GM10266 (cell line): ENCODE measurements around the gene CISD3.
"Not testable (repeated sequence)": the region's sequence is repeated elsewhere in the genome, so short reads cannot be mapped to it uniquely, and the experiment has no call there.

Experiments used
- DNase-seq: peaks from one replicate; pipeline ENCODE4 v3.0.0; 2012; ENCODE audit errors: extremely low spot score
- TF ChIP-seq, protein P1 (sequence below): IDR thresholded peaks from 2 replicates; pipeline ENCODE4 v1.5.1; 2012; ENCODE audit warnings: mild to moderate bottlenecking, low read depth; ENCODE audit not compliant: control insufficient read depth, insufficient read depth; ENCODE audit errors: missing control alignments

Gene CISD3

DNA sequence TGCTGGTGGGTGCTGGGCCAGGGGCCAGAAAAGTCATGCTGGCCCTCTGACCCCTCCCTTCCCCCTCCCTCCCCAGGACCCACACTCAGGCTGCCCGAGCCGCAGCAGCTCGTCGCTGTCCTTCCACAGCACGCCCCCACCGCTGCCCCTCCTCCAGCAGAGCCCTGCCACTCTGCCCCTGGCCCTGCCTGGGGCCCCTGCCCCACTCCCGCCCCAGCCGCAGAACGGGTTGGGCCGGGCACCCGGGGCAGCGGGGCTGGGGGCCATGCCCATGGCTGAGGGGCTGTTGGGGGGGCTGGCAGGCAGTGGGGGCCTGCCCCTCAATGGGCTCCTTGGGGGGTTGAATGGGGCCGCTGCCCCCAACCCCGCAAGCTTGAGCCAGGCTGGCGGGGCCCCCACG lies 8.3 kb upstream of the CISD3 start:
- TF ChIP-seq, protein P1, sequence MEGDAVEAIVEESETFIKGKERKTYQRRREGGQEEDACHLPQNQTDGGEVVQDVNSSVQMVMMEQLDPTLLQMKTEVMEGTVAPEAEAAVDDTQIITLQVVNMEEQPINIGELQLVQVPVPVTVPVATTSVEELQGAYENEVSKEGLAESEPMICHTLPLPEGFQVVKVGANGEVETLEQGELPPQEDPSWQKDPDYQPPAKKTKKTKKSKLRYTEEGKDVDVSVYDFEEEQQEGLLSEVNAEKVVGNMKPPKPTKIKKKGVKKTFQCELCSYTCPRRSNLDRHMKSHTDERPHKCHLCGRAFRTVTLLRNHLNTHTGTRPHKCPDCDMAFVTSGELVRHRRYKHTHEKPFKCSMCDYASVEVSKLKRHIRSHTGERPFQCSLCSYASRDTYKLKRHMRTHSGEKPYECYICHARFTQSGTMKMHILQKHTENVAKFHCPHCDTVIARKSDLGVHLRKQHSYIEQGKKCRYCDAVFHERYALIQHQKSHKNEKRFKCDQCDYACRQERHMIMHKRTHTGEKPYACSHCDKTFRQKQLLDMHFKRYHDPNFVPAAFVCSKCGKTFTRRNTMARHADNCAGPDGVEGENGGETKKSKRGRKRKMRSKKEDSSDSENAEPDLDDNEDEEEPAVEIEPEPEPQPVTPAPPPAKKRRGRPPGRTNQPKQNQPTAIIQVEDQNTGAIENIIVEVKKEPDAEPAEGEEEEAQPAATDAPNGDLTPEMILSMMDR: no peak
- no peak for DNase-seq

DNA sequence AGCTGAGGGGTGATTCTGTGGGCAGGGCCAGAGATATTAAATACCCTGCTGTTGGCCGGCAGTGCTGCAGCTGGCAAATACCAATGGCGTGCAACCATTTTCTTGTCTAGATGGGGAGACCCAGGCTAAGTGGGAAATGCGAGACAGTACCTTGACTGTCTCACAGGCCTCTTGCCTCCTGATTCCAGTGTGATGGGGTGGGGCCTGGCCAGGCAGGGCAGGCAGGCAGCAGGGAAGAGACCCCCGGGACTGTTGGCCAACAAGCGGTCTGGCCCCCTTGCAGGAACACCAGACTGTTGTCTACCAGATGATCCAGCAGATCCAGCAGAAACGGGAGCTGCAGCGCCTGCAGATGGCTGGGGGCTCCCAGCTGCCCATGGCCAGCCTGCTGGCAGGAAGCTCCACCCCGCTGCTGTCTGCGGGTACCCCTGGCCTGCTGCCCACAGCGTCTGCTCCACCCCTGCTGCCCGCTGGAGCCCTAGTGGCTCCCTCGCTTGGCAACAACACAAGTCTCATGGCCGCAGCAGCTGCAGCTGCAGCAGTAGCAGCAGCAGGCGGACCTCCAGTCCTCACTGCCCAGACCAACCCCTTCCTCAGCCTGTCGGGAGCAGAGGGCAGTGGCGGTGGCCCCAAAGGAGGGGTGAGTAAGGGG lies 5.7 kb upstream of the CISD3 start:
- TF ChIP-seq, protein P1: no peak
- DNase-seq: no peak

DNA sequence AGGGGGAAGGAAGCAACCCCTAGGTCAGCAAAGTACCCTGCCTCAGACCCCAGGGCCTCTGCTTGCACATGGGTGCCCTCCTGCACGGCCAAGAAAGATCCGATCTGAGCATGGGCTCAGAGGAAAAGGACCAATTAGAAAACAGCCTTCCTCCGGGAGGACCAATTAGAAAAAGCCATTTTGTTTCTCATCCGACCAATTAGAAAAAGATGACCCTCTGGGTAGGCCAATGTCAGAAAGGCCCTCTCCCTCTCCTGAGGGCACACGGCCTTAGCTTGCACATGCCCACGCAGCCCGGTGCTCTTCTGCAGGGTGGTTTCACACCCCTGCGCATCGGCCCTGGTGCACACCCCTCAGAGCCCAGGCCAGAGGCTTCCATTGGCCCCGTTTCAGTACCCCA lies 5.1 kb upstream of the CISD3 start:
- TF ChIP-seq, protein P1: no peak
- no peak for DNase-seq

DNA sequence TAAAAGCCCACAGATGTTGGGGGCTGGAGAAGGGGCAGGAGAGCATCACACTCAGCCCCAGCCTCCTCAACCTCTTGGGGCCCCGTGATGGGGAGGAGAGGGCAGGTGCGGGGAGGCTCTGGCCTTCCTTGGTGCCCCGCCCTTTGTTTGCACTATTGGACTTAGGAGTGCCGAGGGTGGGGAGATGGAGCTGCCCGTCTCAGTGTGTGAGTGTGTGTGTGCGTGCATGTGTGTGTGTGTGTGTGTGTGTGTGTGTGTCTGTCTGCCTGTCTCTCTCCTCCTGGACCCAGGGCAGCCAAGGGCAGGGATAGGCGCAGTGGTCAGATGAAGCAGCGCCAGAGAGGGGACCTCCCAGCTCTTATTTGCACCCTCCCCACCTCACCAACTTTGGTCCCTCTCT lies 4.0 kb upstream of the CISD3 start:
- not testable (repeated sequence) for DNase-seq

DNA sequence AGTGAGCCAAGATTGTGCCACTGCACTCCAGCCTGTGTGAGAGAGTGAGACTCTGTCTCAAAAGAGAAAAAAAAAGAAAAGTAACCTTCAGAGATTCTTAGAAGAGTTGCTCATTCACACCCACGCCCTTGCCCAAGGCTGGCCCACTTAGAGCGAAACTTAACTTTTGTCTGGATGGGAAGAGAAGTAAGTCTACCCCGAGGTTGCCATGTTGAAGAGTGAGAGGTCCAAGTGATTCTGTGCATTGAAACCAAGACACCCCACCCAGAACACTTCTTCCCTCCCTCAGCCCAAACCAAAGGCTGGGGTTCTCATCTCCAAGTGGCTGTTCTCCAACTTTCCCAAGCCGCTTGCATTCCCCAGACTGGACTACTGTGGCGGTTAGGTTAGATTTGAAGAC lies 2.4 kb upstream of the CISD3 start:
- TF ChIP-seq, protein P1: no peak
- DNase-seq: no peak

DNA sequence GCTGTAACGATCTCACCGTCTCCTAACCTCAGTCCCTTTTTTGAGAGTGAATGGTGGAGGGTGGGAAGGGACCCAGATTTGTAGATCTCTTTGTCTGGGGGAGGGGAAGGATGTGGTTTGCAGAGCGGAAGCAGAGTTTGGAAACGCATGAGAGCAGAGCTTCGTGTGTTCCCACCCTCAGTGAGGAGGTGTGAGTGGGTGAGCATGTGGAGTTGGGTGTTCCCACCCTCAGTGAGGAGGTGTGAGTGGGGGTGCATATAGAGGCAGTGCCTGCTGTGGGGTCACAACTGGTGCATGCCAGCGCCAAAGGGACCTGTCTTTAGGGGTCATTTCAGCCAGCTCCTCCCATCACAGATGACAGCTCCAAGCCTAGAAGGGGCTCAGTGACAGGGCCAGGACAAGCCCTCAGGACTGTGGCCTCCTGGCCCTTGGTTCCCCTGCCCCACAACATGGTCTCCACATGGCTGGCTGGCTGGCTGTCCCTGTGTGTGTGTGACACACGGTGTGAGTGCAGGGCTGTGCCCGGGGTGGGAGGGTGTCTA lies 1.8 kb upstream of the CISD3 start:
- TF ChIP-seq, protein P1: no peak
- DNase-seq: no peak

DNA sequence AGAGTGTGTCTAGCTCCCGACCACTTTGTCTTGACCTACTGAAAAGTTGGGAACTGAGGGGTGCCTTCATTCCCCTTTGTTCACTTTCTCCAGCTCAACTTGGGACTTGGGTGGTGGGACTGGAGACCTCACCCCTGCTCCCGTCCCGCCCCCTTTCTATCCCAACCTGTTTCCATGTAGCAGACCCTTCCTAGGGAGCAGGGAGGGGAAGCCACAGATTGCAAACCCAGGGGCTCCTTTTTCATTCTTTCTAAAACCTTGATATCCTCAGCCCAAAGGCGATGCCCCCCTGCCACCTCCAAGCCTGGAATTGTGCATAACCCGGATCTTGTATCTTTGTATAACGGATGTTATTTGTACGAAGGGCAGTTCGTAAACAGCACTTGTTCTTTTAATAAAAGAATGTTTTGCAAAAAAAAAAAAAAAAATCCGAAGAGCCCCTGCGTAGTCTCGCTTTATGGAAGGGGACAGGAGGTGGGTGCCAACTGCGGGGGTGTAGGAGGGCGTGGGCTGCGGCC lies 714 bp upstream of the CISD3 start:
- TF ChIP-seq, protein P1: no peak
- no peak for DNase-seq
